Inferior parietal cortex (tissue), 1 donor: ENCODE measurements around the gene APOBEC3C.
"Not testable (repeated sequence)": the region's sequence is repeated elsewhere in the genome, so short reads cannot be mapped to it uniquely, and the experiment has no call there.

Experiments
- DNase-seq: peaks from one replicate; pipeline ENCODE4 v3.0.0-alpha.2; 2016; ENCODE audit errors: extremely low spot score

The APOBEC3C gene

DNA sequence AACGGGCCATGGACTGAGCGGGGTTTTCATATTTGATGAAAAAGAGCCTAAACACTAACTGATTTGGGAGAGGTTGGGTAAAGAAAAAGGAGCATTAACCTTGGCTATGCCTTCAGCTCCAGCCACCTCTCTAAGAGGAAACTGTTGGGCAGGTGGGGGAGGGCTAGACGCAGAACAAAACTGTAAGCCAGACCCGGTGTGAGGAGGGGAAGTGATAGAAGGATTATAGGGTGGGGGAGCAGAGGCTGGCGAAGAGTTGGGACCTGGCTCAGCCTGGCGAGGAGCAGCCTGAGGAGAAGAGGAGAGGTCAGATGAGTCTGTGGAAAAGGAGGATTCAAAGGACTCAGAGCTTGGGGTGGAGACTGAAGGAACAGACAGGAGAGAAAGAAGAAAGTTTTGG lies 47.2 kb downstream of the APOBEC3C start:
- DNase-seq, result not testable (repeated sequence)

DNA sequence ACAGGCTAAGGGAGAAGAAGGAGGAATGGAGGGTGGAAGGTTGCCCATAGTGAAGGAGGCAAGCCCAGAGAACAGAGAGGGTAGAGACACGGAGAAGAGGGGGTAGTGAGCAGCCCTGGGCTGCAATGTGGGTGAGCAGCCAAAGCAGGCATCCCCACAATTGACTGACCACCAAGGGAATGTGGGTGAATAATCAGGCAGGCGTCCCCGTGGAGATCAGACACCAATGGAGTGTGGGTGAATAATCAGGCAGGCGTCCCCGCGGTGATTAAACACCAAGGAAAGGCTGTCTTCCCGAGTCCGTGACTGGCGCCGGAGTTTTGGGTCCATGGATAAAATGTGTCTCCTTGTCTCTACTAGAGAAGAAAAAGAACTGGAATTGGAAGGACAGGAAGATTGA lies 47.9 kb downstream of the APOBEC3C start:
- DNase-seq, result not testable (repeated sequence)

- not testable (repeated sequence) for DNase-seq
Observed at GRCh38 chr22:39063904-39064303, 49.8 kb downstream of the APOBEC3C start.

DNA sequence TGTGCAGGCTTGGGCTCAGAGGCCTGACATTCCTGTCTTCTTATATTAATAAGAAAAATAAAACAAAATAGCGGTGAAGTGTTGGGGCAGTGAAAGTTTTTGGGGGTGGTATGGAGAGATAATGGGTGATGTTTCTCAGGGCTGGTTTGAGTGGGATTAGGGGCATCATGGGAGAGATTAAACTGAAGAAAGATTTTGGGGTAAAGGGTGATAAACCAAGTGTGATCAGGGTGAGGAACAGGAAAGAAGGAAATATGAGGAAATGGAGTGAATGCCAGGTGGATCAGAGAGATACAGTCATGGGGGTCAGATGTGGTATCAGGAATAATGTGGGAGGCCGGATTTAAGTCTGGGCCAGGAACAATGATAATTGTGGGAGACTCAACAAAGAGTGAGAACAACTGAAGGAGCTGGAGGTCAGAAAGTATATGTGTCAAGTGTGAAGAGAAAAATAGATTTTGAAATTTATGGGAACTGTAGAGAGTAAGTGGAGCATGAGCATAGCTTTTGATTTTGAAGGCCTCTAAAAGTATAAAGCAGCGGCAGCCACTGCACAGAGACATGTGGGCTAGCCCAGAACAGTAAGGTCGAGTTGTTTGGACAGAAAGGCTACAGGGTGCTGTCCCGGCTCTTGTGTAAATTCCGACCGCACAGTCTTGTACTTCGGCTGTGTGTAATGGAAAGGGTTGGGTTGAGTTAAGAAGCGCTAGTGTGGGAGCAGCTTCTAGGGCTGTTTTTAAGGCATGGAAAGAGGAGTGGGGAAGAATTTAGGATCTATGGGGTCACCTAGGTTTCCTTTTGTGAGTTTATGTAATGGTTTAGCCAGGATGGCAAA lies 52.6 kb downstream of the APOBEC3C start:
- DNase-seq, result not testable (repeated sequence)

DNA sequence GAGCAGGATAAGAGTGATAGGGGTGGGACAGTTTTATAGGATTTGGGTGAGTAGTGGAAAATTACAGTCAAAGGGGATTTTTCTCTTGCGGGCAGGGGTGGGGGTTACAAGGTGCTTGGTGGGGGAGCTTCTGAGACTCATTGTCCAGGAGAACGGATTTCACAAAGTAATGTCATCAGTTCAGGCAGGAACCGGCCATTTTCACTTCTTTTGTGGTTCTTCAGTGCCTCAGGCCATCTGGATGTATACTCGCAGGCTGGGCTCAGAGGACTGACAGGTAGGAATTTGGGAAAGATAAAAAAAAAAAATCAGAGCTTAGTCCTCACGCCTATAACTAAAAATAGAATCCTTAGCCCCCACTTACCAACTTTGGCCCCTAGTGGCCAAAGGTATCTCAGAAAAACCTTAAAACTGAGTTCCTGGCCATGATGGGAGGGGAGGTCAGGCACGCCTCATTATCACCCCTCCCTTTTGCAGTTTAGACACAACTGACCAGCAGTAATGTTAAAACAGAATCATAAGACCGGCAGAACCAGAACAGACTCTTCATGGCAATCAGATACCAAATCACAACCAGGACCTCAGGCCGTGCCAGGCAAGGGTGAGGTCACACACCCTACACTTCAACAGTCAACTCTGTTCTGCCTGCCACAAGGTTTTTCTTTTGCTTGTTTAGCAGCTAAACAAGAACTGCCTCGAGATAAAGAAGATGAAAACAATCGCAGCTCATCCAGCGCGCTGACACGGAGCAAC lies 54.2 kb downstream of the APOBEC3C start:
- no peak for DNase-seq
